Kasumi-1 (cell line): ENCODE measurements around the gene TMEM98.
"Not testable (repeated sequence)": the region's sequence is repeated elsewhere in the genome, so short reads cannot be mapped to it uniquely, and the experiment has no call there.

Experiments
- DNase-seq, 2 experiments: peaks; one replicate each; lab custom pipeline; 2025; lab: John Stamatoyannopoulos, UW

Gene TMEM98

GRCh38 chr17:32943206-32943605, 15.3 kb downstream of the TMEM98 start:
- DNase-seq: no peak

DNA sequence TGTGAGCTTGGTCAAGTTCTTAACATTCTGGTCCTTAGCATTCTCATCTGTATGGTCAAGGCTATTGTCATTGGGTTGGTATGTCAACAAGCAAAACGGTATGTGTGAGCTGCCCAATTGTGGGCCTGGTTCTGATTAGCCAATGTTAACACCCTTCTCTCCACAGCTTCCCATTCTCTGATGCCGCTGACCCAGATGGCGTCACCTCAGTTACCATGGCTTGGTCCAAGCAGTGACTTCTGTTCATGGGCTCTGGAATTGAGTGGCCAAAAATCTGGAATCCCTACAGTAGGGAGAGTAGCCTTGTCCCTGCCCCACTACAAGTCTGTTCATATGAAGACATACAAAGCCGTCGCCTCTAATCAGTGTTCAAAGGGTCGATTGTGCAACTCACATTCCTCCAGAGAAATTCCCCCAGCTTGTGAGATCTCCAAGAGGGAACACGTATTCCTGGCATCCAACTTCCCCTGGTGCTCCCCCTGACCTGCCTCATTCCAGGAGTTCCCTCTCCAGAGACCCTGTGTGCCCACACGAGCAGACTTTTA, 15.8 kb downstream of the TMEM98 start:
- no peak for DNase-seq

DNA sequence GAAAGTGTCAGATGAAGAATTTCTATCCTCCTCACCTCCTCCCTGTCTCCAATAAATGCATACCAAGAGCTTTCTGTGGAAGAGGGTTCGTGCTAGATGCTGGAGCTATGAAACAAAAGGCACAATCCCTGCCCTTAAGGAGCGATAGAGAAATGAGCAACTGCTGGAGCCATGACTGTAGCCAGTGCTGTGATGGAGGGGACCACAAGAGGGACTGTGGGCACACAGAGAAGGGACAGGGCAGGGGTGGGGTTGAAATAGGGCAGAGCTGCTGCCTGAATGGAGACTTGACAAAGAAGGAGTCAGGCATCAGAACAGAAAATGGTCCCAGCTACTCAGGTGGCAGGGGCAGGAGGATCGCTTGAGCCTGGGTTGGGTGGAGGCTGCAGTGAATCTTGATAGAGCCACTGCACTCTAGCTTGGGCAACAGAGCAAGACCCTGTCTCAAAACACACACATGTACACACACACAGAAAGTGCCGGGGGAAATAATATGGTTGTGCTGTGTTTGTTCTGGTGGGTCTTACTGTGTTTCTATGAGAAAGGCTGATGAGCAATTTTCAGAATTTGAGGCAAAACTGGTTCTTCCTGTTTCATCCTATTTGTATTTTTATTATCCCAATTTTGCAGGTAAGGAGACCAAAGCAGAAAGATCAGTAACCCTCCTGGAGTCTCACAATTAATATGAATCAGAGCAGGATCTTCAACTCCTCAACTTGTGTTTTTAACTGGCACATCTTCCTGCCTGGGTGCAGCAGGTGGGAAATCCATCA, 16.5 kb downstream of the TMEM98 start:
- DNase-seq: no peak

DNA sequence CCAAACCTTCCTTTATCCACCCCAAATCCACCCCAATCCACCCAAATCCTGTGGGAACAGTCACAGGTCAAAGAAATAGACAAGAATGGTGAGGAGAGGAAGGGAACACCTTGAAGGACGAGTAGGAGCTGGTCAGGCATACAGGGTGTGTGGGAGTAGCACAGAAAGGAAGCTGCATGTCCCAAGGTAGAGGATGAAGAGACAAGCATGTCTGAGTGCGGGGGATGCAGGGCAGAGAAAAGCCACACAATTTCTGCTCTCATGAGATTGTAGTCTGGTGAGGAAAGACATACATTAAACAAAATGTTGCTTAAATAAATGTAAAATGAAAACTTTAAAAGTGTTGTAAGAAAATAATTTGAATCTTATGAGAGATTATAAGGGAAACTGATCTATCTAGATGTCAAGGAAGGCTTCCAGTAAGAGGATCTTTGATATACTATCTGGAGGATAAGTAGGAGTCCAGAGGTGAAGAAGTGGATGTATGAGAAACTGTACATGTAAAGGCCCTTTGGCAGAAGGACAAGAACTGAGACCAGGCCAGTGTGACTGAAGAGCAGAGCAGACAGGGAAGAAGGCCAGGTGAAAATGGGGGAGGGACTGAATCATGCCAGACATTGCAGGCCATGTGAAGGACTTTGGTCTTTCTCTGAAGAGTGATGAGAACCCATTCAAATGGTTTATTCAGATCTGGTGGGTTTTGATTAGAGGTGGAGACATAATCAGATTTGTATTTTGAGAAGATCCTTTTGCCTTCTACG, 18.6 kb downstream of the TMEM98 start:
- DNase-seq: no peak

DNA sequence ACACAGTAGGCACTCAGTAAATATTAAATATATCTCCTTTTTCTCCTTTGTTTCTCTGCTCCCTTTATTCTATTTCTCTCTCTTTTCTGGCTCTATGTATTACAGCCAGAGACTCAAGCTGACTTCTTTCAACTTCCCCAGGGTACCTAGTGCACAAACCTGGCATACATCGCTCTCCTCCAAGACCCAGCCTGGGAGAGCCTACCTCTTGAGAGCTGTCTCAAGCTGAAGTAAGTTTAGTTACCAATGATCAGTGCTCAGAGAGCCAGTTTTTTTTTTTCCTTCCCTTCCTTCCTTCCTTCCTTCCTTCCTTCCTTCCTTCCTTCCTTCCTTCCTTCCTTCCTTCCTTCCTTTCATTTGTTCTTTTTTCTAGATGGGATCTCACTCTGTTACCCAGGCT, 19.8 kb downstream of the TMEM98 start:
- DNase-seq: no peak

GRCh38 chr17:32949181-32949580, 21.2 kb downstream of the TMEM98 start:
- no peak for DNase-seq

GRCh38 chr17:32952491-32952890, 24.5 kb downstream of the TMEM98 start:
- not testable (repeated sequence) for DNase-seq

- DNase-seq: no peak
These were observed 25.1 kb downstream of the TMEM98 start for GRCh38 chr17:32953045-32953444.

DNA sequence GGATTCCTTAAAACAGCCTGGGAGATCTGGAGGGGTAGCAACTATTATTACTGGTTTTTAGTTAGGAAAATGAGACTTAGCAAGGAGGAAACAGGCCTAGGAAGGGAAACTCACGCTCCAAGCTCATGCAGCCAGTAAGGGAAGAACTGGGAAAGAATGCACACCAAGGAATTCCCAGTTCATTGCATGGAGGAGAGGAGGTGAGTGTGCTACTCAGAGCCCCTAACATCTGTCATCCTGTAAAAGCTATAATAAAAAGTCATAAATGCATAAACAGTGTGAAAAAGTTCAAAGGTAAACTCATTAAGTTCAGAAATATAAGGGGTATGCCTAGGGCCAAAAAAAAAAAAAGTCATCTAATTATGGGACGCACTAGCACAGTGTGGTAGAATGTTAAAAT, 25.9 kb downstream of the TMEM98 start:
- no peak for DNase-seq

- DNase-seq: no peak
These were observed 26.5 kb downstream of the TMEM98 start for GRCh38 chr17:32954477-32954876.

- DNase-seq: no peak
These were observed 27.2 kb downstream of the TMEM98 start for GRCh38 chr17:32955155-32955554.

DNA sequence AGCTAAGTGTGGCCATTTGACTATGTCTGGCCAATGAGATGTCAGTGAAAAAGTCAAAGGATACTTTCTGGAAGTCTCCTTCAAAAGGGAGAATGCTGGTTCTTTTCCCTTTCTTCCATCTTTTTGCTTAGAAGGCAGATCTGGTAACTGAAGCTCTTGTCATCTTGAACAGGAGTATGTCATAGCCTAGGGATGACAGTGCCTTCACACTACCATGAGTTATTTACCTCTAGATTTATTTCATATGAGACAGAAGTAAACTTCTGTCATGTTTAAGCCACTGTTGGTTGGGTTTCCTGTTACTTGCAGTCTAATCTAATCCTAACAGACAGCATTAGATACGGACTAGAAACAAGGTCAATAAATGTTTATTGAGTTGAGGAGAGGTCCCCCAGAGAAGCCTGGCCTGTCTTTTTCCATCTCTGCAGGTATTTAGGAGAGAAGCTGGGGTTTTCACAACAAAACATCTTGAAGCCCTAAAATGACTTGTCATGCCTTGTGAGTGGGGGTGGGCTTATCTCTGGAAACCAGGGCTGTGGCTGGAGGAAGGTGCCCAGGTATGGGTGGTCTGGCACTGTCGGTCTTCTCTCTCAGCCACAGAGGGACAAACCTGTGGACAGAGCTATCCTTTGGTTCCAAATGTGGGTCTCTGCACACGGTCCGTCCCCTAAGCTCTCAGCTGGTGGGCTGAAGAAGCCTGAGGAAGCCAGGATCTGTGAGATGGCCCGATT, 28.5 kb downstream of the TMEM98 start:
- DNase-seq: no peak

DNA sequence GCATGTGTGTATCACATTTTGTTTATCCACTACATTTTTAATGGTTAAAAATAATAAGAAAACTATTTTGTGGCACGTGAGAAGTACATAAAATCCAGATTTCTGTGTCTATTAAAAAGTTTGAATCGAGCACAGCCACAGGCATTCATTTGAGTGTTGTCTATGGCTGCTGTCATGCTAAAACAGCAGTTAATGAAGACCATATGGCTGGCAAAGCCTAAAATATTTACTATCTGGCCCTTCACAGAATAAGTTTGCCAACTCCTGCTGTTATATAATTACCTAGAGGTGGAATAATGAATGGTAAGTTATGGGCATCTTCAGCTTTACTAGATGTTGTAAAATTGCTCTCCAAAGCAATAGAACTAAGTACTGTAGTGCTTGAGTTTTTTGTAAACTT, 30.5 kb downstream of the TMEM98 start:
- no peak for DNase-seq

DNA sequence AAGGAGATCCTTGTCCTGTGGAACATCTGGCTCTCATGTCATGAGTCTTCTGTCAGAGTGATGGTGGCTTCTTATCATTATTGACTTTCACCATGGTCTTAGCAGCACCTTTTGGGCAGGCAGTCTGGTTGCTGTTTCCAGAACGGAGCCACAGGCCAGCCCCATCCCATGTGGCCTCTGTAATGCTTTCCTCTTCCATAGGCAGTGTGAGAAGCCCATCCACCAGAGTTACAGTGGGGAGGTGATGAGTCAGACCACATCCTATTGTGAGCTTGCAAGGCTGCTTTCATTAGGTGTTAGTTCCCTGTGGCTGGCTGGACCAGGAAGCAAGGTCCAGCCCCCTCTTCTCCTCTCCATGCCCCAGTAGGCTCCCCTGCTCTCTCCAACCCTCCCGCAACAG, 32.9 kb downstream of the TMEM98 start:
- DNase-seq: peak in 1 of 2 experiments; percentile 2

DNA sequence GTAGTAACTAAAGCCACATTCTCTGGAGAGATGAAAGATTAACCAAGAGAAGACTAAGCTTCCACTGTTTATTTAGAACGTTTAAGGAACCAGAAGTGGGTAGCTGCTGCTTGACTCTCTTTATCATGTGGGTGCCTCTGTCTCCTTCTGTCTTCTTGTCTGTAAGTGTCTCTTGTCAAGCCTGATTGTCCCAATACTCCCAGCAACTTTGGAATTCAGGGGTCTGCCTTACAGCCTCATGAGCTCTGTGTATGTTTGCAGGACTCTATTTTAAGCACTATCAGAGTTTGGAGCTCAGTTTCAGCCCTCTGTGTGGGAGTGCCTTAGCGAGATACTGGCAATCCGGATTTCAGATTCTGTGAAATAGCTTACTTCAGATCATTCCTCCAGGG, 34.4 kb downstream of the TMEM98 start:
- no peak for DNase-seq

- no peak for DNase-seq
These were observed 36.6 kb downstream of the TMEM98 start for GRCh38 chr17:32964541-32964940.

DNA sequence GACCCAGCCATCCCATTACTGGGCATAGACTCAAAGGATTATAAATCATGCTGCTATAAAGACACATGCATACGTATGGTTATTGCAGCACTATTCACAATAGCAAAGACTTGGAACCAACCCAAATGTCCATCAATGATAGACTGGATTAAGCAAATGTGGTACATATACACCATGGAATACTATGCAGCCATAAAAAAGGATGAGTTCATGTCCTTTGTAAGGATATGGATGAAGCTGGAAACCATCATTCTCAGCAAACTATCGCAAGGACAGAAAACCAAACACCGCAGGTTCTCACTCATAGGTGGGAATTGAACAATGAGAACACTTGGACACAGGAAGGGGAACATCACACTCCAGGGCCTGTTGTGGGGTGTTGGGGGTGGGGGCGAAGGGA, 41.3 kb downstream of the TMEM98 start:
- not testable (repeated sequence) for DNase-seq

GRCh38 chr17:32970281-32970680, 42.3 kb downstream of the TMEM98 start:
- no peak for DNase-seq

DNA sequence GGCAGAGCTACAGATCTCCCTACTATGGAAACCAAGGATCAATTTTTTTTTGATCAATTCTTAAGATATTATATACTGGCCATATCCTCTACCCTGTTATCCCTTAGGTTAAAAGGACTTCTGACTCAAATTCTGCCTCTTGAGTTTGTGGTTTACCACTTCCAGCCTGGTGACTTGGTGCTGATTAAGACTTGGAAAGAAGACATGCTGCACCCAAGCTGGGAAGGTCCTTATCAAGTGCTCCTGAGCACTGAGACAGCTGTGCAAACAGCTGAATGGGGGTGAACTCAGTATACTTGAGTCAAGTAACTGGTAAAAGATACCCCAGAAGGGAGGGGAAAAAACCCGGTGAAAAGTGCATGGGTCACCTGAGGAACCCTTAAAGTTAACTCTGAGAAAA, 43.2 kb downstream of the TMEM98 start:
- no peak for DNase-seq

DNA sequence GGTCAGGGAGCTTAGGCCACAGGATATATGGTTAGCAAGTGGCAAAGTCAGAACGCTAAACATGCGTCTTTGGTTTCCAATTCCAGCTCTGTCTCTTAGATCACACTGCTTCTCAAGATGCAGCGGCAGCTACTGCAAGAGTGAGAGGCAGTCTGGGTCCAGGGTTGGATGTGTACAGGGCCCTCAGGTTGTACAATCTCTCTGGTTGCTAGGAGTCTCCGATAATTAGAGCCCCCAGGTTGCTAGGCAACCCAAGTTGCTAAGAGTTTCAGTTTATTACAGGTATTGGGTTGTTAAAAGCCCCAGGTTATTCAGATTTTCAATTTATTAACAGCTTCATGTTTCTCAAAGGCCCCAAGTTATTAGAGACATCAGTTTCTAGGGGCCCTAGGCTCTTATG, 48.2 kb downstream of the TMEM98 start:
- no peak for DNase-seq

GRCh38 chr17:32976605-32977004, 48.7 kb downstream of the TMEM98 start:
- DNase-seq: no peak

GRCh38 chr17:32980230-32980629, 52.3 kb downstream of the TMEM98 start:
- no peak for DNase-seq

GRCh38 chr17:32981611-32982010, 53.7 kb downstream of the TMEM98 start:
- not testable (repeated sequence) for DNase-seq
